ENCODE data around the gene CTSZ. TPM values are rescaled to one million over a fixed set of nuclear protein-coding genes. Genes with fewer than 3 reads are reported as not detected.

The CTSZ gene
- total and polyA plus RNA-seq, 5 donors: 136 to 166 (median 147) TPM

GRCh38 chr20:59022754-59023153 lies 15.7 kb upstream of the CTSZ start:
- DNase-seq: peak in 1 of 3 donors; percentile 54
- no peak for ATAC-seq
- no peak overlapping the region for H3K27ac ChIP-seq (ENCODE audit: low read length)
- no peaks in the 10 kb centered on the region for H3K27me3 ChIP-seq (ENCODE audit: control insufficient read depth, insufficient read depth)
- no peaks in the 10 kb centered on the region for H3K9me3 ChIP-seq (ENCODE audit: control insufficient read depth, low read length)
- no peaks in the 10 kb centered on the region for H3K4me1 ChIP-seq (ENCODE audit: control insufficient read depth, insufficient read depth, low read length)
- WGBS: 95% methylated on average over 15 of the region's 15 CpGs
- no peak overlapping the region for H3K4me3 ChIP-seq (ENCODE audit: low read length)
- intact Hi-C loops (cut with DNase I): no loop called here

GRCh38 chr20:59020938-59021551 lies 14.0 kb upstream of the CTSZ start:
- Histone ChIP-seq H3K4me3 (ENCODE audit: low read length) (no peak overlapping the region), H3K9me3 (ENCODE audit: control insufficient read depth, low read length) (no peaks in the 10 kb centered on the region), H3K4me1 (ENCODE audit: control insufficient read depth, insufficient read depth, low read length) (no peaks in the 10 kb centered on the region), H3K27me3 (ENCODE audit: control insufficient read depth, insufficient read depth) (no peaks in the 10 kb centered on the region), H3K27ac (ENCODE audit: low read length) (no peak overlapping the region)
- ATAC-seq (no peak), DNase-seq (no peak)
- WGBS: 46% methylated on average over 5 of the region's 5 CpGs
- intact Hi-C loops (cut with DNase I): no loop called here

GRCh38 chr20:59019217-59019616 lies 12.2 kb upstream of the CTSZ start, which contains the start of gene TUBB1:
Gene TUBB1 (plus strand): TSS chr20:59019429. CDS start chr20:59019523, 94 bp downstream.
- 95% methylated on average over 5 of the region's 5 CpGs for whole genome bisulfite sequencing

GRCh38 chr20:59018817-59019216 lies 11.8 kb upstream of the CTSZ start:
- ATAC-seq (no peak), DNase-seq (peak in 1 of 3 donors; percentile 50)
- Histone ChIP-seq H3K27ac (ENCODE audit: low read length) (no peak overlapping the region), H3K4me1 (ENCODE audit: control insufficient read depth, insufficient read depth, low read length) (peaks cover 7% of the 10 kb centered on the region), H3K27me3 (ENCODE audit: control insufficient read depth, insufficient read depth) (no peaks in the 10 kb centered on the region), H3K9me3 (ENCODE audit: control insufficient read depth, low read length) (no peaks in the 10 kb centered on the region), H3K4me3 (ENCODE audit: low read length) (no peak overlapping the region)
- intact Hi-C loops (cut with DNase I): loop anchor here in 1 of 4 donors (10.0 kb wide), 1 partner anchor 124 kb away; no protein-coding TSS in a partner anchor
- 95% methylated on average over 10 of the region's 10 CpGs for WGBS

More at GRCh38 chr20:59019217-59019616, 12.2 kb upstream of the CTSZ start, which contains the start of gene TUBB1:
- DNase-seq (no peak), ATAC-seq (no peak)
- intact Hi-C loops (cut with DNase I): loop anchor here in 1 of 4 donors (10.0 kb wide), 1 partner anchor 124 kb away; no protein-coding TSS in a partner anchor
- Histone ChIP-seq H3K4me1 (ENCODE audit: control insufficient read depth, insufficient read depth, low read length) (peaks cover 4% of the 10 kb centered on the region), H3K4me3 (ENCODE audit: low read length) (no peak within 1 kb of the TSS), H3K9me3 (ENCODE audit: control insufficient read depth, low read length) (no peaks in the 10 kb centered on the region), H3K27me3 (ENCODE audit: control insufficient read depth, insufficient read depth) (no peaks in the 10 kb centered on the region), H3K27ac (ENCODE audit: low read length) (no peak within 1 kb of the TSS)

GRCh38 chr20:59017493-59018231 lies 10.6 kb upstream of the CTSZ start:
- Histone ChIP-seq H3K9me3 (ENCODE audit: control insufficient read depth, low read length) (no peaks in the 10 kb centered on the region), H3K4me3 (ENCODE audit: low read length) (no peak overlapping the region), H3K4me1 (ENCODE audit: control insufficient read depth, insufficient read depth, low read length) (peaks cover 7% of the 10 kb centered on the region), H3K27ac (ENCODE audit: low read length) (peak overlapping the region; percentile 38), H3K27me3 (ENCODE audit: control insufficient read depth, insufficient read depth) (no peaks in the 10 kb centered on the region)
- ATAC-seq (no peak), DNase-seq (no peak)
- intact Hi-C loops (cut with DNase I): loop anchor here in 1 of 4 donors (10.0 kb wide), 1 partner anchor 123 kb away; no protein-coding TSS in a partner anchor
- WGBS: 91% methylated on average over 16 of the region's 16 CpGs

GRCh38 chr20:59016795-59017492 lies 9.9 kb upstream of the CTSZ start:
- DNase-seq: no peak
- peak in 1 of 2 donors; percentile 25 for ATAC-seq
- Histone ChIP-seq H3K4me3 (ENCODE audit: low read length) (no peak overlapping the region), H3K4me1 (ENCODE audit: control insufficient read depth, insufficient read depth, low read length) (peaks cover 7% of the 10 kb centered on the region), H3K27ac (ENCODE audit: low read length) (peak overlapping the region; percentile 38), H3K27me3 (ENCODE audit: control insufficient read depth, insufficient read depth) (no peaks in the 10 kb centered on the region), H3K9me3 (ENCODE audit: control insufficient read depth, low read length) (no peaks in the 10 kb centered on the region)
- WGBS: 44% methylated on average over 4 of the region's 4 CpGs
- intact Hi-C loops (cut with DNase I): loop anchor here in 1 of 4 donors (10.0 kb wide), 1 partner anchor 122 kb away; no protein-coding TSS in a partner anchor

- H3K27ac ChIP-seq (ENCODE audit: low read length): no peak overlapping the region
- intact Hi-C loops (cut with DNase I): loop anchor here in 1 of 4 donors (10.0 kb wide), 1 partner anchor 121 kb away; no protein-coding TSS in a partner anchor
- no peak overlapping the region for H3K4me3 ChIP-seq (ENCODE audit: low read length)
Observed at GRCh38 chr20:59015812-59016711, 9.0 kb upstream of the CTSZ start.

GRCh38 chr20:59015411-59015810 lies 8.4 kb upstream of the CTSZ start:
- Histone ChIP-seq H3K27ac (ENCODE audit: low read length) (no peak overlapping the region), H3K4me3 (ENCODE audit: low read length) (no peak overlapping the region), H3K4me1 (ENCODE audit: control insufficient read depth, insufficient read depth, low read length) (peaks cover 10% of the 10 kb centered on the region), H3K27me3 (ENCODE audit: control insufficient read depth, insufficient read depth) (no peaks in the 10 kb centered on the region), H3K9me3 (ENCODE audit: control insufficient read depth, low read length) (no peaks in the 10 kb centered on the region)
- ATAC-seq: no peak
- intact Hi-C loops (cut with DNase I): loop anchor here in 1 of 4 donors (10.0 kb wide), 1 partner anchor 121 kb away; no protein-coding TSS in a partner anchor
- no peak for DNase-seq
- 86% methylated on average over 16 of the region's 16 CpGs for WGBS

More at GRCh38 chr20:59015812-59016711, 9.0 kb upstream of the CTSZ start:
- H3K4me1 ChIP-seq (ENCODE audit: control insufficient read depth, insufficient read depth, low read length): peaks cover 10% of the 10 kb centered on the region
- H3K27me3 ChIP-seq (ENCODE audit: control insufficient read depth, insufficient read depth): no peaks in the 10 kb centered on the region
- WGBS: 76% methylated on average over 16 of the region's 16 CpGs
- no peak for ATAC-seq
- no peak for DNase-seq
- H3K9me3 ChIP-seq (ENCODE audit: control insufficient read depth, low read length): no peaks in the 10 kb centered on the region

- WGBS: 65% methylated on average over 17 of the region's 17 CpGs
- Histone ChIP-seq H3K27me3 (ENCODE audit: control insufficient read depth, insufficient read depth) (no peaks in the 10 kb centered on the region), H3K9me3 (ENCODE audit: control insufficient read depth, low read length) (no peaks in the 10 kb centered on the region), H3K27ac (ENCODE audit: low read length) (peak overlapping the region; percentile 19), H3K4me3 (ENCODE audit: low read length) (no peak overlapping the region), H3K4me1 (ENCODE audit: control insufficient read depth, insufficient read depth, low read length) (peaks cover 10% of the 10 kb centered on the region)
- no peak for DNase-seq
- intact Hi-C loops (cut with DNase I): loop anchor here in 1 of 4 donors (10.0 kb wide), 1 partner anchor 120 kb away; no protein-coding TSS in a partner anchor
- ATAC-seq: peak; percentile 22 to 25
Observed at GRCh38 chr20:59014680-59015389, 7.8 kb upstream of the CTSZ start.

Data from right cardiac atrium (tissue), 5 donors.